ENCODE results near the gene CNNM1. TPM values are rescaled to one million over a fixed set of nuclear protein-coding genes. Genes with fewer than 3 reads are reported as not detected.

The CNNM1 gene
- total RNA-seq, 1 donor from 2014 or later: 1.4 TPM

- no peak for DNase-seq (ENCODE audit: low spot score)
Measured at GRCh38 chr10:99337311-99337811, 8.2 kb downstream of the CNNM1 start.

GRCh38 chr10:99337901-99338300 is 8.7 kb downstream of the CNNM1 start:
- no peak for DNase-seq (ENCODE audit: low spot score)

- DNase-seq (ENCODE audit: low spot score): no peak
Measured at GRCh38 chr10:99339077-99339476, 9.9 kb downstream of the CNNM1 start.

GRCh38 chr10:99339563-99340047 is 10.4 kb downstream of the CNNM1 start:
- no peak for DNase-seq (ENCODE audit: low spot score)

- no peak for DNase-seq (ENCODE audit: low spot score)
Measured at GRCh38 chr10:99340650-99341049, 11.5 kb downstream of the CNNM1 start.

- no peak for DNase-seq (ENCODE audit: low spot score)
Measured at GRCh38 chr10:99341248-99341647, 12.1 kb downstream of the CNNM1 start.

- no peak for DNase-seq (ENCODE audit: low spot score)
Measured at GRCh38 chr10:99341860-99342490, 12.8 kb downstream of the CNNM1 start.

- DNase-seq (ENCODE audit: low spot score): no peak
Measured at GRCh38 chr10:99343262-99343661, 14.1 kb downstream of the CNNM1 start.

GRCh38 chr10:99344715-99345114 is 15.6 kb downstream of the CNNM1 start:
- DNase-seq (ENCODE audit: low spot score): no peak

GRCh38 chr10:99345350-99345749 is 16.2 kb downstream of the CNNM1 start:
- no peak for DNase-seq (ENCODE audit: low spot score)

GRCh38 chr10:99346247-99346646 is 17.1 kb downstream of the CNNM1 start:
- no peak for DNase-seq (ENCODE audit: low spot score)

GRCh38 chr10:99347672-99348071 is 18.5 kb downstream of the CNNM1 start:
- no peak for DNase-seq (ENCODE audit: low spot score)

- DNase-seq (ENCODE audit: low spot score): no peak
Measured at GRCh38 chr10:99353182-99353581, 24.0 kb downstream of the CNNM1 start.

- no peak for DNase-seq (ENCODE audit: low spot score)
Measured at GRCh38 chr10:99357691-99358090, 28.5 kb downstream of the CNNM1 start.

- no peak for DNase-seq (ENCODE audit: low spot score)
Measured at GRCh38 chr10:99358101-99358500, 28.9 kb downstream of the CNNM1 start.

- no peak for DNase-seq (ENCODE audit: low spot score)
Measured at GRCh38 chr10:99360934-99361333, 31.8 kb downstream of the CNNM1 start.

GRCh38 chr10:99364125-99364524 is 35.0 kb downstream of the CNNM1 start:
- DNase-seq (ENCODE audit: low spot score): no peak

- DNase-seq (ENCODE audit: low spot score): no peak
Measured at GRCh38 chr10:99365311-99365710, 36.2 kb downstream of the CNNM1 start.

- DNase-seq (ENCODE audit: low spot score): no peak
Measured at GRCh38 chr10:99365736-99366135, 36.6 kb downstream of the CNNM1 start.

GRCh38 chr10:99366666-99367065 is 37.5 kb downstream of the CNNM1 start:
- no peak for DNase-seq (ENCODE audit: low spot score)

GRCh38 chr10:99368646-99369045 is 39.5 kb downstream of the CNNM1 start:
- DNase-seq (ENCODE audit: low spot score): no peak

- no peak for DNase-seq (ENCODE audit: low spot score)
Measured at GRCh38 chr10:99369126-99369525, 40.0 kb downstream of the CNNM1 start.

- no peak for DNase-seq (ENCODE audit: low spot score)
Measured at GRCh38 chr10:99369551-99369950, 40.4 kb downstream of the CNNM1 start.

- no peak for DNase-seq (ENCODE audit: low spot score)
Measured at GRCh38 chr10:99370993-99371392, 41.8 kb downstream of the CNNM1 start.

All from mucosa of gallbladder (tissue), 1 donor.